ENCODE data around the gene RFX4.
"Not testable (repeated sequence)": the region's sequence is repeated elsewhere in the genome, so short reads cannot be mapped to it uniquely, and the experiment has no call there.

RFX4 gene

GRCh38 chr12:106590601-106591000 is 7.8 kb downstream of the RFX4 start:
- no peak for DNase-seq (ENCODE audit: low spot score)

GRCh38 chr12:106594447-106594846 is 11.6 kb downstream of the RFX4 start:
- DNase-seq (ENCODE audit: low spot score), result no peak

GRCh38 chr12:106595268-106595667 is 12.5 kb downstream of the RFX4 start:
- DNase-seq (ENCODE audit: low spot score), result no peak

- DNase-seq (ENCODE audit: low spot score), result no peak
Measured at GRCh38 chr12:106598003-106598402, 15.2 kb downstream of the RFX4 start.

GRCh38 chr12:106599302-106599701 is 16.5 kb downstream of the RFX4 start:
- DNase-seq (ENCODE audit: low spot score), result no peak

GRCh38 chr12:106600503-106600902 is 17.7 kb downstream of the RFX4 start:
- DNase-seq (ENCODE audit: low spot score), result no peak

GRCh38 chr12:106601031-106601430 is 18.2 kb downstream of the RFX4 start:
- DNase-seq (ENCODE audit: low spot score), result no peak

GRCh38 chr12:106601496-106601895 is 18.7 kb downstream of the RFX4 start:
- DNase-seq (ENCODE audit: low spot score), result no peak

- no peak for DNase-seq (ENCODE audit: low spot score)
Measured at GRCh38 chr12:106602076-106602475, 19.3 kb downstream of the RFX4 start.

GRCh38 chr12:106605254-106605653 is 22.4 kb downstream of the RFX4 start:
- no peak for DNase-seq (ENCODE audit: low spot score)

GRCh38 chr12:106620588-106620987 is 37.8 kb downstream of the RFX4 start:
- not testable (repeated sequence) for DNase-seq (ENCODE audit: low spot score)

- no peak for DNase-seq (ENCODE audit: low spot score)
Measured at GRCh38 chr12:106625976-106626375, 43.2 kb downstream of the RFX4 start.

GRCh38 chr12:106629797-106630659 is 47.2 kb downstream of the RFX4 start:
- DNase-seq (ENCODE audit: low spot score), result no peak

- no peak for DNase-seq (ENCODE audit: low spot score)
Measured at GRCh38 chr12:106631150-106631549, 48.3 kb downstream of the RFX4 start.

- DNase-seq (ENCODE audit: low spot score), result no peak
Measured at GRCh38 chr12:106631797-106632196, 49.0 kb downstream of the RFX4 start.

- DNase-seq (ENCODE audit: low spot score), result no peak
Measured at GRCh38 chr12:106632797-106633450, 50.1 kb downstream of the RFX4 start.

GRCh38 chr12:106633451-106633823 is 50.6 kb downstream of the RFX4 start:
- DNase-seq (ENCODE audit: low spot score), result no peak

GRCh38 chr12:106634206-106634605 is 51.4 kb downstream of the RFX4 start:
- no peak for DNase-seq (ENCODE audit: low spot score)

- no peak for DNase-seq (ENCODE audit: low spot score)
Measured at GRCh38 chr12:106643000-106643399, 60.2 kb downstream of the RFX4 start.

- no peak for DNase-seq (ENCODE audit: low spot score)
Measured at GRCh38 chr12:106644335-106645073, 61.7 kb downstream of the RFX4 start.

GRCh38 chr12:106645074-106645421 is 62.2 kb downstream of the RFX4 start:
- DNase-seq (ENCODE audit: low spot score), result peak; percentile 95

- DNase-seq (ENCODE audit: low spot score), result peak; percentile 44
Measured at GRCh38 chr12:106645465-106646330, 62.9 kb downstream of the RFX4 start.
